Measurements from ENCODE around the gene ITGAX. TPM values are rescaled to one million over a fixed set of nuclear protein-coding genes. Genes with fewer than 3 reads are reported as not detected.

ITGAX gene
- total RNA-seq, 1 experiment from 2014 or later = 1.9 TPM

DNA sequence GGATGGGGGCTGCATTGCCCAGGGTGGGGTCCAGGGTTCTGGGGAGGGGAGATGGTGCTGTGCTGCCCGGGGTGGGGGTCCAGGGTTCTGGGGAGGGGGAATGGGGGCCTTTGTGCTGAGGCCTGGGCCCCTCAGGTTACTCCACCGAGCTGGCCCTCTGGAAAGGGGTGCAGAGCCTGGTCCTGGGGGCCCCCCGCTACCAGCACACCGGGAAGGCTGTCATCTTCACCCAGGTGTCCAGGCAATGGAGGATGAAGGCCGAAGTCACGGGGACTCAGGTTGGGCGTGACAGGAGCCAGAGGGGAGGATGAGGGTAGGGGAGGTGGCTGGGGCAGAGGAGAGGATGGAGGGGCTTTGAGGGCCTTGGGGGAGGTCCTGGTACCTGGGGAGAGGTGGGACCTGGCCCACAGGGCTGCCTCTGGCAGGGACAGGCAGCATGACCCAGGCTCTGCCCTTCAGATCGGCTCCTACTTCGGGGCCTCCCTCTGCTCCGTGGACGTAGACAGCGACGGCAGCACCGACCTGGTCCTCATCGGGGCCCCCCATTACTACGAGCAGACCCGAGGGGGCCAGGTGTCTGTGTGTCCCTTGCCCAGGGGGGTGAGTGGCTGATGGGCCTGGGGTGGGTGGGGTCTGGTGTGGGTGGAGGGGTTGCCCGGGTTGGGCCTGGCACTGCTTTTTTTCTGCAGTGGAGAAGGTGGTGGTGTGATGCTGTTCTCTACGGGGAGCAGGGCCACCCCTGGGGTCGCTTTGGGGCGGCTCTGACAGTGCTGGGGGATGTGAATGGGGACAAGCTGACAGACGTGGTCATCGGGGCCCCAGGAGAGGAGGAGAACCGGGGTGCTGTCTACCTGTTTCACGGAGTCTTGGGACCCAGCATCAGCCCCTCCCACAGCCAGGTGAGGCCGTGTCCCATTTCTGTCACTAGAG lies 7.8 kb downstream of the ITGAX start:
- ATAC-seq = no peak
- Histone ChIP-seq H3K9ac (ENCODE audit: low read length) (no peak overlapping the region), H3K9me2 (ENCODE audit: insufficient read depth) (no peaks in the 10 kb centered on the region), H3K27ac (ENCODE audit: low read depth, low read length) (no peak overlapping the region), H3K4me1 (ENCODE audit: control insufficient read depth in 1 of 2, insufficient read depth in 2 of 2, low read length in 2 of 2) (no peaks in the 10 kb centered on the region), H3K27me3 (ENCODE audit: insufficient read depth, low read length) (no peaks in the 10 kb centered on the region), H3K9me3 (ENCODE audit: control insufficient read depth in 1 of 2, insufficient read depth in 1 of 2, low read depth in 1 of 2, low read length in 2 of 2) (no peaks in the 10 kb centered on the region), H3K79me2 (ENCODE audit: insufficient read depth, low read length) (no peaks in the 10 kb centered on the region), H3K36me3 (ENCODE audit: control insufficient read depth in 1 of 2, insufficient read depth in 2 of 2, low read length in 2 of 2) (no peaks in the 10 kb centered on the region), H3K4me2 (ENCODE audit: low read length) (no peak overlapping the region), H3K4me3 (replicated peaks in 1 of 2; ENCODE audit: low read depth in 1 of 2, low read length in 2 of 2) (no peak overlapping the region), H2AFZ (ENCODE audit: low read depth, low read length, poor library complexity, severe bottlenecking) (no peak overlapping the region), H4K20me1 (ENCODE audit: insufficient read depth) (no peaks in the 10 kb centered on the region)
- ChIA-PET RAD21 (ENCODE audit: low non-redundant PET in 1 of 2, low total read pairs in 2 of 2, uncharacterized antibody in 2 of 2, unreplicated experiment in 2 of 2) (no interaction called here), POLR2A (no interaction called here), CTCF (no interaction called here)
- DNase-seq (ENCODE audit: low read depth, low spot score) = no peak
- BruUV-seq (replicated peaks) = no TSS peak
- intact Hi-C loops (cut with micrococcal nuclease) = no loop called here
- TF ChIP-seq EZH2phosphoT487 (IDR thresholded peaks at IDR 0.05; ENCODE audit: borderline replicate concordance) (no peak), EZH2 (IDR thresholded peaks at IDR 0.05) (no peak), JUND (IDR thresholded peaks at IDR 0.05) (no peak), SP1 (IDR thresholded peaks at IDR 0.05; ENCODE audit: low read depth) (no peak), ZFX (IDR thresholded peaks at IDR 0.05) (no peak), TCF7L2 (IDR thresholded peaks at IDR 0.05; ENCODE audit: borderline replicate concordance, extremely low read depth, insufficient read depth, insufficient read length) (no peak), ZNF274 (IDR thresholded peaks at IDR 0.05; ENCODE audit: low read depth, low read length) (no peak), SIN3A (IDR thresholded peaks at IDR 0.05; ENCODE audit: low read depth) (no peak), EGR1 (IDR thresholded peaks at IDR 0.05; ENCODE audit: low read depth) (no peak)
- TF ChIP-seq, protein P1, sequence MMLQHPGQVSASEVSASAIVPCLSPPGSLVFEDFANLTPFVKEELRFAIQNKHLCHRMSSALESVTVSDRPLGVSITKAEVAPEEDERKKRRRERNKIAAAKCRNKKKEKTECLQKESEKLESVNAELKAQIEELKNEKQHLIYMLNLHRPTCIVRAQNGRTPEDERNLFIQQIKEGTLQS (IDR thresholded peaks at IDR 0.05) = no peak
- TF ChIP-seq, protein P2, sequence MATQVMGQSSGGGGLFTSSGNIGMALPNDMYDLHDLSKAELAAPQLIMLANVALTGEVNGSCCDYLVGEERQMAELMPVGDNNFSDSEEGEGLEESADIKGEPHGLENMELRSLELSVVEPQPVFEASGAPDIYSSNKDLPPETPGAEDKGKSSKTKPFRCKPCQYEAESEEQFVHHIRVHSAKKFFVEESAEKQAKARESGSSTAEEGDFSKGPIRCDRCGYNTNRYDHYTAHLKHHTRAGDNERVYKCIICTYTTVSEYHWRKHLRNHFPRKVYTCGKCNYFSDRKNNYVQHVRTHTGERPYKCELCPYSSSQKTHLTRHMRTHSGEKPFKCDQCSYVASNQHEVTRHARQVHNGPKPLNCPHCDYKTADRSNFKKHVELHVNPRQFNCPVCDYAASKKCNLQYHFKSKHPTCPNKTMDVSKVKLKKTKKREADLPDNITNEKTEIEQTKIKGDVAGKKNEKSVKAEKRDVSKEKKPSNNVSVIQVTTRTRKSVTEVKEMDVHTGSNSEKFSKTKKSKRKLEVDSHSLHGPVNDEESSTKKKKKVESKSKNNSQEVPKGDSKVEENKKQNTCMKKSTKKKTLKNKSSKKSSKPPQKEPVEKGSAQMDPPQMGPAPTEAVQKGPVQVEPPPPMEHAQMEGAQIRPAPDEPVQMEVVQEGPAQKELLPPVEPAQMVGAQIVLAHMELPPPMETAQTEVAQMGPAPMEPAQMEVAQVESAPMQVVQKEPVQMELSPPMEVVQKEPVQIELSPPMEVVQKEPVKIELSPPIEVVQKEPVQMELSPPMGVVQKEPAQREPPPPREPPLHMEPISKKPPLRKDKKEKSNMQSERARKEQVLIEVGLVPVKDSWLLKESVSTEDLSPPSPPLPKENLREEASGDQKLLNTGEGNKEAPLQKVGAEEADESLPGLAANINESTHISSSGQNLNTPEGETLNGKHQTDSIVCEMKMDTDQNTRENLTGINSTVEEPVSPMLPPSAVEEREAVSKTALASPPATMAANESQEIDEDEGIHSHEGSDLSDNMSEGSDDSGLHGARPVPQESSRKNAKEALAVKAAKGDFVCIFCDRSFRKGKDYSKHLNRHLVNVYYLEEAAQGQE (IDR thresholded peaks at IDR 0.05; ENCODE audit: low read depth) = no peak
- TF ChIP-seq, protein P3, sequence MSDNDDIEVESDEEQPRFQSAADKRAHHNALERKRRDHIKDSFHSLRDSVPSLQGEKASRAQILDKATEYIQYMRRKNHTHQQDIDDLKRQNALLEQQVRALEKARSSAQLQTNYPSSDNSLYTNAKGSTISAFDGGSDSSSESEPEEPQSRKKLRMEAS (IDR thresholded peaks at IDR 0.05) = no peak
